ENCODE data around the gene ILRUN. TPM values are rescaled to one million over a fixed set of nuclear protein-coding genes. Genes with fewer than 3 reads are reported as not detected.

Gene ILRUN
- total RNA-seq, 1 experiment from 2014 or later = 64.6 TPM

- no CpG with 5 or more reads among the region's 4 CpGs for WGBS (ENCODE audit: extremely low coverage, insufficient read length, low lambda C conversion rate)
- H3K9ac ChIP-seq (ENCODE audit: extremely low read depth, insufficient read length, low read length) = no peak overlapping the region
Measured at GRCh38 chr6:34667481-34668238, 28.9 kb downstream of the ILRUN start.

More at GRCh38 chr6:34667481-34668238, 28.9 kb downstream of the ILRUN start:
- H3K9me3 Mint-ChIP-seq = no peaks in the 10 kb centered on the region
- H3K27me3 Mint-ChIP-seq (ENCODE audit: low read depth) = no peaks in the 10 kb centered on the region
- H3K23me2 ChIP-seq (ENCODE audit: insufficient read length, low read depth, low read length, poor library complexity, severe bottlenecking) = no peaks in the 10 kb centered on the region
- H4K5ac ChIP-seq (ENCODE audit: insufficient read length, low read depth, low read length) = no peak overlapping the region
- no peak overlapping the region for H3K4me3 Mint-ChIP-seq
- no peak overlapping the region for H4K91ac ChIP-seq (ENCODE audit: insufficient read length, low read depth, low read length)
- no peak overlapping the region for H3K18ac ChIP-seq (ENCODE audit: insufficient read length, low read depth, low read length)
- H3K4me1 ChIP-seq (ENCODE audit: insufficient read depth, low read length) = peaks cover 2% of the 10 kb centered on the region; the same call in 1 of the 2 replicates
- no peaks in the 10 kb centered on the region for H3K9me3 ChIP-seq (ENCODE audit: control insufficient read depth, low read depth, low read length)
- H2AFZ ChIP-seq (ENCODE audit: low read length) = no peak overlapping the region
- no peak overlapping the region for H3K27ac ChIP-seq (ENCODE audit: insufficient read length, low read depth, low read length)
- no peak for DNase-seq
- H2BK20ac ChIP-seq (ENCODE audit: low read depth, low read length, poor library complexity, severe bottlenecking) = no peak overlapping the region
- H3K79me1 ChIP-seq (ENCODE audit: insufficient read depth, low read depth, low read length, poor library complexity, severe bottlenecking) = peaks cover 13% of the 10 kb centered on the region
- no peaks in the 10 kb centered on the region for H4K20me1 ChIP-seq (ENCODE audit: control insufficient read depth, insufficient read depth, insufficient read length)
- H3K27ac Mint-ChIP-seq = no peak overlapping the region
- no peak overlapping the region for H2AK5ac ChIP-seq (ENCODE audit: insufficient read length, low read length)
- peaks cover 13 to 29% of the 10 kb centered on the region in 2 experiments for H3K4me1 Mint-ChIP-seq
- H4K8ac ChIP-seq (replicated peaks; ENCODE audit: insufficient read length, low read depth, low read length) = no peak overlapping the region
- H2BK5ac ChIP-seq (ENCODE audit: insufficient read length, low read length) = no peak overlapping the region
- no peaks in the 10 kb centered on the region for H3K27me3 ChIP-seq (ENCODE audit: insufficient read depth, low read length)
- no peak overlapping the region for H3K4ac ChIP-seq (ENCODE audit: low read depth, low read length)
- no peak overlapping the region for H2BK12ac ChIP-seq (ENCODE audit: insufficient read length, low read depth, low read length)
- H3K23ac ChIP-seq (ENCODE audit: insufficient read length, low read depth, low read length) = no peak overlapping the region
- no peak overlapping the region for H3T11ph ChIP-seq (ENCODE audit: low read length)
- no peak overlapping the region for H3K14ac ChIP-seq (ENCODE audit: insufficient read depth, low read length)
- H3K79me2 ChIP-seq (ENCODE audit: insufficient read depth, low read length) = peaks cover 3% of the 10 kb centered on the region; the same call in 1 of the 2 replicates
- no peak overlapping the region for H2BK15ac ChIP-seq (ENCODE audit: low read depth, low read length)
- H3K4me2 ChIP-seq (ENCODE audit: insufficient read depth, insufficient read length, low read length) = no peak overlapping the region
- H2BK120ac ChIP-seq (ENCODE audit: low read depth, low read length, poor library complexity, severe bottlenecking) = no peak overlapping the region
- H3K36me3 Mint-ChIP-seq (ENCODE audit: insufficient read depth in 1 of 3, low read depth in 3 of 3) = 0 out of 7 replicates have a peak, but pooled peaks cover 0 to 2% (median 0%) of the 10 kb centered on the region in 3 experiments
- no peak for TF ChIP-seq CTCF (conservative IDR thresholded peaks at IDR 0.05)
- no peak overlapping the region for H3K56ac ChIP-seq (ENCODE audit: insufficient read length, low read depth, low read length)
